DOHH2 (cell line): ENCODE measurements around the gene GPX5.
"Not testable (repeated sequence)": the region's sequence is repeated elsewhere in the genome, so short reads cannot be mapped to it uniquely, and the experiment has no call there.

Experiments
- H3F3A ChIP-seq: fragments of 200-600 bp; sonication (generic), shearing (Covaris generic); 2 replicates; pipeline ENCODE4 v1.6.0; 2016; ENCODE audit warnings: antibody characterized with exemption, mild to moderate bottlenecking; ENCODE audit not compliant: control insufficient read depth, insufficient read depth
- H3K27ac ChIP-seq: fragments of 200-600 bp; sonication (generic); 2 replicates; pipeline ENCODE4 v1.5.1; 2014; ENCODE audit warnings: low read depth, mild to moderate bottlenecking, low read length, moderate library complexity
- H3K27me3 ChIP-seq: fragments of 200-600 bp; sonication (generic); 2 replicates; pipeline ENCODE4 v1.6.1; 2014; ENCODE audit warnings: mild to moderate bottlenecking, low read length, mixed read lengths; ENCODE audit not compliant: control insufficient read depth
- H3K36me3 ChIP-seq: fragments of 200-600 bp; sonication (generic); 2 replicates; pipeline ENCODE4 v1.6.1; 2014; ENCODE audit warnings: mild to moderate bottlenecking, low read length, moderate library complexity, mixed read lengths; ENCODE audit not compliant: control insufficient read depth
- H3K4me1 ChIP-seq: fragments of 200-600 bp; sonication (generic); 2 replicates; pipeline ENCODE4 v1.6.1; 2014; ENCODE audit warnings: mild to moderate bottlenecking, low read length, mixed read lengths; ENCODE audit not compliant: control insufficient read depth
- H3K4me2 ChIP-seq: fragments of 200-600 bp; sonication (generic); 2 replicates; pipeline ENCODE4 v1.6.0; 2014; ENCODE audit warnings: mild to moderate bottlenecking, low read length, moderate library complexity
- H3K4me3 ChIP-seq: fragments of 200-600 bp; sonication (generic); 2 replicates; pipeline ENCODE4 v1.5.1; 2014; ENCODE audit warnings: mild to moderate bottlenecking, low read length, mixed read lengths
- H3K79me2 ChIP-seq: fragments of 200-600 bp; sonication (generic); 2 replicates; pipeline ENCODE4 v1.6.1; 2014; ENCODE audit warnings: mild to moderate bottlenecking, low read length, mixed read lengths; ENCODE audit not compliant: control insufficient read depth
- H3K9me2 ChIP-seq: fragments of 200-600 bp; sonication (generic); replicated peaks from 2 replicates; pipeline ENCODE4 v1.6.1; 2014; ENCODE audit warnings: mild to moderate bottlenecking, low read length, mixed read lengths; ENCODE audit not compliant: control insufficient read depth
- H3K9me3 ChIP-seq: fragments of 200-600 bp; sonication (generic); 2 replicates; pipeline ENCODE4 v1.6.1; 2014; ENCODE audit warnings: antibody characterized with exemption, low read length, mixed read lengths; ENCODE audit not compliant: control insufficient read depth, insufficient read depth
- H4K20me1 ChIP-seq: fragments of 200-600 bp; sonication (generic); 2 replicates; pipeline ENCODE4 v1.6.0; 2014; ENCODE audit warnings: low read depth, mild to moderate bottlenecking, antibody characterized with exemption, low read length, moderate library complexity; ENCODE audit not compliant: control insufficient read depth, insufficient read depth
- CTCF ChIP-seq: fragments of 200-600 bp; sonication (generic); IDR thresholded peaks from one replicate; pipeline ENCODE4 v1.5.1; 2014; ENCODE audit warnings: antibody characterized with exemption, mild to moderate bottlenecking, low read depth, low read length; ENCODE audit not compliant: poor library complexity, severe bottlenecking
- EZH2phosphoT487 ChIP-seq: fragments of 200-600 bp; sonication (generic); IDR thresholded peaks from 2 replicates; pipeline ENCODE4 v1.6.1; 2017; ENCODE audit warnings: borderline replicate concordance, mild to moderate bottlenecking, antibody characterized with exemption, low read length, moderate library complexity, mixed read lengths

GPX5 gene

GRCh38 chr6:28545955-28546354 is 20.3 kb downstream of the GPX5 start:
- Histone ChIP-seq H3K4me2 (no peak overlapping the region), H3F3A (peaks cover 12% of the 10 kb centered on the region), H3K9me3 (no peaks in the 10 kb centered on the region), H3K79me2 (no peaks in the 10 kb centered on the region), H3K4me1 (peaks cover 21% of the 10 kb centered on the region), H3K27me3 (0 out of 2 replicates have a peak, but pooled peaks cover 4% of the 10 kb centered on the region), H4K20me1 (no peaks in the 10 kb centered on the region), H3K4me3 (no peak overlapping the region), H3K36me3 (no peaks in the 10 kb centered on the region), H3K9me2 (no peaks in the 10 kb centered on the region), H3K27ac (no peak overlapping the region)
- TF ChIP-seq EZH2phosphoT487 (no peak), CTCF (no peak)

GRCh38 chr6:28547003-28547402 is 21.3 kb downstream of the GPX5 start:
- Histone ChIP-seq H3K4me1 (peaks cover 21% of the 10 kb centered on the region), H3F3A (peaks cover 12% of the 10 kb centered on the region)
- H3K9me3 ChIP-seq, H3K4me2 ChIP-seq, H3K27me3 ChIP-seq, H4K20me1 ChIP-seq, H3K9me2 ChIP-seq, H3K36me3 ChIP-seq, H3K27ac ChIP-seq, H3K4me3 ChIP-seq, H3K79me2 ChIP-seq: not testable (repeated sequence)

- H3K36me3 ChIP-seq: no peaks in the 10 kb centered on the region
- H3K9me2 ChIP-seq: no peaks in the 10 kb centered on the region
- TF ChIP-seq CTCF: no peak
- no peak for TF ChIP-seq EZH2phosphoT487
Measured at GRCh38 chr6:28551891-28552666, 26.4 kb downstream of the GPX5 start.

GRCh38 chr6:28553384-28553985 is 27.8 kb downstream of the GPX5 start:
- TF ChIP-seq EZH2phosphoT487 (no peak), CTCF (no peak)
- no peaks in the 10 kb centered on the region for H3K4me1 ChIP-seq
- no peak overlapping the region for H3K4me3 ChIP-seq
- H3F3A ChIP-seq: no peaks in the 10 kb centered on the region
- no peaks in the 10 kb centered on the region for H3K9me3 ChIP-seq
- no peak overlapping the region for H3K4me2 ChIP-seq
- no peaks in the 10 kb centered on the region for H4K20me1 ChIP-seq
- no peak overlapping the region for H3K27ac ChIP-seq
- no peaks in the 10 kb centered on the region for H3K9me2 ChIP-seq
- H3K27me3 ChIP-seq: peaks cover 23% of the 10 kb centered on the region
- no peaks in the 10 kb centered on the region for H3K36me3 ChIP-seq
- H3K79me2 ChIP-seq: no peaks in the 10 kb centered on the region

More at GRCh38 chr6:28551891-28552666, 26.4 kb downstream of the GPX5 start:
- H3K4me1 ChIP-seq: no peaks in the 10 kb centered on the region
- no peak overlapping the region for H3K4me2 ChIP-seq
- H3F3A ChIP-seq: no peaks in the 10 kb centered on the region
- H4K20me1 ChIP-seq: no peaks in the 10 kb centered on the region
- no peak overlapping the region for H3K27ac ChIP-seq
- no peaks in the 10 kb centered on the region for H3K79me2 ChIP-seq
- H3K9me3 ChIP-seq: no peaks in the 10 kb centered on the region
- H3K4me3 ChIP-seq: no peak overlapping the region
- H3K27me3 ChIP-seq: peaks cover 23% of the 10 kb centered on the region
